GM18519 (cell line): ENCODE data around the gene KBTBD13.

Experiments used
- ATAC-seq: cut with Tn5 transposase; IDR thresholded peaks from one replicate; pipeline ENCODE4 v1.9.1; 2021; ENCODE audit warnings: mild to moderate bottlenecking, moderate library complexity; ENCODE audit not compliant: unreplicated experiment, low FRiP score

The KBTBD13 gene

DNA sequence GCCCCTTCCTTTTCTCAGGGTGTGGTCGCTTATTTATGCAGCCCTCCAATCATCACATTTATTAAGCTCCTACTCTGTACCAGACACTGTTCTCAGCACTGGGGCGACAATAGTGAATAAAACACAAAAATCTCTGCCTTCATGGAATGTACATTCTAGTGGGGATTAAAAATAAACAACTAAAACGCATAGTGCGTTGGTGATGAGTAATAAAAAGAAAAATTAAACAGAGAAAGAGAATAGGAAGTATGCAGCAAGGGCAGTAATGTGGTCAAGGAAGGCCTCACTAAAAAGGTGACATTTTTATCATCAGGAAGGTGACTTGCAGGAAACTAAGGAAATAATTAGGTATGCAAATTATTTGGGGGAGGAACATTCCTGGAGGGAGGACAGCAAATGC is 26.3 kb upstream of the KBTBD13 start:
- no peak for ATAC-seq

DNA sequence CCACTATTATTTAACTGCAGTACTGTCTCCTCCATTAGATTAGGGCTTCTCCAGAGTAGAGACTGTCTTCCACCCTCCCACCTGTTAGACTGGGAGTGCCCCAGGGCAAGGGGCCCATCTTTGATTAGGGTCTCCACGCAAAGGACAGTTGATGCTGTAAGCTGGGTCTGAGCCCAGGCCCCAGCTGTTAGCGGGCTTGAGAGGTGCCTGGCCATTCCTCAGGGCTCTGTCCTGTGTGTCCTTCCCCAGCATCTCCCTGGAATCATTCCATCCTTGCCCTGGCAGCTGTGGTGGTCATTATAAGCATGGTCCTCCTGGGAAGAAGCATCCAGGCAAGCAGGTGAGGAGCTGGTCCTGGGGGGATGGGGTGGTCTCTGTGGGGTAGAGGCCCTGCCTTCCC is 25.3 kb upstream of the KBTBD13 start:
- no peak for ATAC-seq

- ATAC-seq: no peak
Observed at GRCh38 chr15:65052956-65053355, 23.6 kb upstream of the KBTBD13 start.

DNA sequence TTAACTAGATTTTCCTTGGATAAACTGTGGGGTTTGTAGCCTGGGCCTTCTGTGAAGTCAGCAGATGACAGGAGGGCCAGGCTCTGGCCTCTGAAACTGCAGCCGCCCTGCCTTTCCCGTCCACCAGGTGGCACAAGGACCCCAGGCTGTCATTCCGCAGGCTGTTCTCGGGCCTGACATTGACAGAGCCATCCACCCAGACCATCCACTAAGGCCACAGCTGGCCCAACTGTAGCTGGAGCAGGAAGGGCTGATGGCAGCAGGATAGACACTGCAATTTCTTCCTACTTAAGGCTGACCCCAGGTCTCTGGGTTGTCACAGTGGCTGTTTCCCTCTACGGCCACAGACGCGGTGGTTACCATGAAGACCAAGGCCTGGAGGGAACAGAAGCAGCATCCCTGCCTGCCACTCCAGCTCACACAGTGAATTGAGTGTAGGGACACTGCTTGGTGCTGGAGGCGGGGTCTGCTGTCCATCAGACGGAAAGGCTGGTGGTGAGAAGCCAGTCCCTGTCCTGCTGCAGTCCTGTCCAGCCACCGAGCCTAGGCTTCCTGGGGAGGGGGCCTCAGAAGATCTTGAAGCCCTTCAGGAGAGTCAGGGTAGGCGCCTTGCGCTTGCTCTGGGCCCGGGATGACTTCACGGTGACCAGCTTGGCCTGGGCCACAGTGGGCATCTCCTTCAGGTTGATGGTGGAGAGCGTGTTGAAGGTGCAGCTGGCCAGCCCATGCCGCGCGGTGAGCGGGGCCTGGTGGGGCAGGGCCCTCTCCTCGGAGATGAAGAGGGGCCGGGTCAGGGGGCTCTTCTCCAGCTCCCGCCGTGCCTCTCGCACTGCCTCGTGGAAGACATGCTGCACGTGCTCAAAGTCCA is 22.0 kb upstream of the KBTBD13 start:
- no peak for ATAC-seq

DNA sequence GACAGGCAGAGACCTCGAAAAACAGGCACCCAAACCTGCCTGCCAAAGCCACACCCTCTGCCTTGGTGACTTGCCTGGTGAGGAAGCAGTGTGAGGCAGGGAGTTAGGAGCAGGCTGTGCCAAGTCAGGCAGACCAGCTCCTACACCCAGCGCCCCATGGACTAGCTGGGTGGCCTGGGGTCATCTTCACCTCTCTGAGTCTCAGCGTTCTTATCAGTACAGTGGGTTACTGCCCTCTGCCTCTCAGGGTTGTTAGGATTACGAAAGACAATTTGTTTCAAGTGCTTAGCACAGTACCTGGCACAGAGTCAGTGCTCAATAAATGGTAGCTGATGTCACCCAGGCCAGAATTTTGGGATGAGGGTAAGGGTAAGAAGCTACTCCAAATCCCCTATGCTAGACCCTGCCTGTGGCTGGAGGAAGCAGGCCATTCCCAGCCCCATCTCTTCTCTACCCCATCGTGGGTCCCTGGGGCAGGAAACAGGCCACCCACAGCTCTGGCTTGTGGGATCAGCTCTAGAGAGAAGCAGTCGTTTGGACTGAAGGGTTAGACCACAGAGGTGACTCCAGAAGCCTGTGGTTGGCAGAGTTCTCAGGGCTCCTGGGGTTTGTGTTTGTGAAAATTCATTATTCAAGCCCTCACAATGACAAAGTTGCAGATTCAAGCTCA is 21.2 kb upstream of the KBTBD13 start:
- no peak for ATAC-seq

GRCh38 chr15:65056106-65056505 is 20.4 kb upstream of the KBTBD13 start:
- ATAC-seq: no peak

DNA sequence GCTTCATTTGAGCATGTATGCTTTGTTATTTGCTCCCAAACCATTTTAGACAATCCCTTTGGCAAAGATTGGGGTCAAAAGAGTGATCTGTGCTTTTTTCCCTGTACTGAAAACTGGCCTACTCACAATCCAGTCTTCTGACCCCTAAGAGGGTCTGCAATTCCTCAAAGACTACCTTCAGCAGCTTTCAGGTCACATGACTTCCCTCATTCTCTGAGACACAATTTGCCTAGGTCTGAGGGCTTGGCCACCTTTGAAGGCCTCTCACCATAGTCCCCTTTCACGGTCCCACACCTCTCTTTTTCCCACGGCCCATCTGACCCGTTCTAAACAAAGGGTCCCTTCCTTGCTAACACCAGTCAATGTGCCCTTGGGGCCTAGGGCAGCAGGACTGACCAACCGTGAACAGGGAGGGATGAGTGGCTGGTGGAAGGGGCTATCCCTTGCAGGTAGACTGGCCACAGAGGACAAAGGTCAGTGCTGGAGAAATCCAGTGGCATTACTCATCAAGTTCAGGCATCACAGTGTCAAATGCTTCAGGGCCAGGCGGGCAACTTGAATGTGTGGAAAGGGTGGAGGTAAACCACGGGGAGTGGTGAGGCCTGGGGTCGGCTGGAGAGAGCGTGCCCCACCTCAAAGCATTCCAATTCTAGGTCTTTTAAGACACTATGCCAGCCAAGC is 19.5 kb upstream of the KBTBD13 start:
- no peak for ATAC-seq

- ATAC-seq: no peak
Observed at GRCh38 chr15:65057549-65057940, 19.0 kb upstream of the KBTBD13 start.

GRCh38 chr15:65058394-65059368 is 17.9 kb upstream of the KBTBD13 start:
- ATAC-seq: no peak

- no peak for ATAC-seq
Observed at GRCh38 chr15:65059369-65059750, 17.2 kb upstream of the KBTBD13 start.

DNA sequence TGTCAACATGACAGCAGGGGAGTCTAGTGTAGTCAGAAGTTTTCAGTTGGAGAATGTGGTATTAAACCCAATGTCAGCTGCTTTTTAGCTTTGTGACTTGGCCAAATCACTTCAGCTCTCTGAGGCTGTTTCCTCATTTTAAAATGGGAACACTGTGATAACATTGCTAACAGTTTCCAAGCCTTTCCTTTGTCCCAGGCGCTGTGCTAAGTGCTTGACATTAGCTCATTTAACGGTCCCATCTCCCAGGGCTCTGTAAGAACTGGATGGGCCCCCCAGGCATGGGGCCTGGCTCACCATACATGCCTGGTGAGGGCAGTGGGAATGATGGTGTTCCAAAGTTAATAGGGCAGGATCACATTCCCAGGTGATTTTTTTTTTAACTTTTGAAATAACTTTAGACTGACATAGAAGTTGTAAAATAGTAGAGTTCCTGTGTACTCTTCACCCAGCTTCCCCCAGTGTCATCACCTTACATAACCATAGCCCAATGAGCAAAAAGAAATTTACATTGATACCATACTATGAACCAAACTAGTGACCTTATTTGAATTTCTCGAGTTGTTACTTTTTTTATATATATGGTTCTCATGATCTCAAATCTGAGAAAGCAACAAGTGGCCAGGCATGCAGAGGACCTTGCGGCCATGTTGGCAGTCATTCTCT is 16.5 kb upstream of the KBTBD13 start:
- ATAC-seq: no peak

DNA sequence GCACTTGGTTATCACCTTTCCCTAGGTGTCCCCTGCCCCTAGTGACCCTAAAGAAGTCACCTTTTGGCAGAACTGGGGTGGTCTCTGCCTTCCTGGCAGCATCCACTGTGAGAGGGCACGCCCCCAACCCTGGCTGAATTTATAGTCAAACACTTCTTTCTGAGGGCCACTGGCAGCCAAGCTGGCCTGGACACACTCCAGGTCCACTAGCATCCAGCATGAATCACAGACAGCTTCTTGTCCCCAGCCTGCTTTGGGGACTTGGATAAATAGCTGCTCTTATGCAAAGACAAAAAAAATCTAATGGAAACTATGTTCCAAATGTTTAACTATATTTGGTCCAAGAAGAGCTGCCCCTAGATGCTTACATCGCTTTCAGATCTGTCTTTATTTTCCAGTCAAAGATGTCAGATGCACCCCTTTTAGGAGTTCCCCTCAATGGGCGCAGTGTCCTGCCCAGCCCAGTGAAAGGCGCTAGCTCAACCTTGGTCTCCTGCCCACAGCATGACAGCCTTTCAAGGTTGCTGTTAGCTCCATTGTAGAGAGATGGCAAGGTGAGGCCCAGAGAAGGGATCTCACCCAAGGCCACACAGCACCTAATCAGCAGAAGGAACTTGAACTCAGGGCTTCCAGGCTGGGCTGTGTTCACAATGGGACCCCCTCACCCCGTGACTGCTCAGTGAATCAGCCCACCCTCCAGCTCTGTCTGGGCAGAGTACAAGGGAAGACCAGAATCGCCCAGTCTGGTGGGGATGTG is 15.7 kb upstream of the KBTBD13 start:
- no peak for ATAC-seq

- no peak for ATAC-seq
Observed at GRCh38 chr15:65062061-65062460, 14.5 kb upstream of the KBTBD13 start.

DNA sequence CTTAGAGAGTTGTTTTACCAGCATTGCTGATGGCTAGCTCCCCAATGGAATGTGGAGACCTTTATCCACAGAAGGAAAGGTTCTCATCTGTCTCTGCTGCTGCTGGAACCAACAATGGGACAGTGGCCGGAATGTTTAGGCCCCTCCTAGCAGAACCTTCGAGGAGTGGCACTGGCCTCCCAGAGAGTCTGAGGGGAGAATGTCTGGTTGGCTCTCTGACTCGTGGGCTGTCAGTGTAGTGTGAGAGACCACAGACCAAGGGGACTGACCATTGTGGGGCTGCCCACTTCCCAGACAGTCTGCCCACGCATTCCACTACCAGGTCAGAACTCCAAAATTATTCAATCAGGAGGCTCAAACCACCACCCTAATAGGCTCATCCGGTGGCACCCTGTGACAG is 13.8 kb upstream of the KBTBD13 start:
- ATAC-seq: no peak

DNA sequence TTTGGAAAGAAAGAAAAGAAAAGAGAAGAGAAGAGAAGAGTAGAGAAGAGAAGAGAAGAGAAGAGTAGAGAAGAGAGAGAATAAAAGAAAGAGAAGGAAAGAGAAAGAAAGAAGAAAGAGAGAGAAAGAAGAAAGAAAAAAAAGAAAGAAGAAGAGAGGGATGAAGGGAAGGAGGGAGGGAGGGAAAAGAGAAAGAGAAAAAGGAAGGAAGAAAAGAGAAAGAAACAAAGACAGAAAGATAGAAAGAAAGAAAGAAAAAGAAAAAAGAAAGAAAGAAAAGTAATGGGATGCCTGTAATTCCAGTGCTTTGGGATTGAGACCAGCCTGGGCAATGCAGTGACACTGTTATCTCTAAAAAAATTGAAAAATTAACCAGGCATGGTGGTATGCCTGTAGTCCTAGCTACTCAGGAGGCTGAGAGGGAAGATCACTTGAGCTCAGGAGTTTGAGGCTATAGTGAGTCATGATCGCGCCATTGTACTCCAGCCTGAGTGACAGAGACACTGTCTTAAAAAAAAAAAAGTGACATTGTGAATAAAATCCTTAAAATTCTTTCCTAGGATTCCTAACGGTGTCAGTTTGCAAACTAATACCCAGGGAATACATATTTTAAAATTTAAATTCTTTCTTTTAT is 10.4 kb upstream of the KBTBD13 start:
- no peak for ATAC-seq

GRCh38 chr15:65066635-65067316 is 9.8 kb upstream of the KBTBD13 start:
- ATAC-seq: no peak

DNA sequence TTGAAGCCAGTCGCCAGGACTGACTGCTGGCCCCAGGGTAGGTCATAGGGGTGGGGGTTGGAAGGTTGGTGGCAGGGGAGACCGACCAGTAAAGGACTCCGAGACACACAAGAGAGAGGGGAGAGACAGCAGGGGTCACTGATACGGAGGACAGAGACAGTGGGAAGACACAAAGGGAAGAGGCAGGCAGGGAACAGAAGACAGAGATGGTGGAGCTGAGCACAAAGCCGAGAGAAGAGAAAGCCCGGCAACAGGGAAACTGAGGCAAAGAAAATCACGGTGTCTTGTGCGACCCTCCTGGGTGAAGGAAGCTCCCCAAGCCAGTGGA is 9.3 kb upstream of the KBTBD13 start:
- ATAC-seq: no peak
